Activated T-cell treated with anti-CD3 and anti-CD28 coated beads, Interleukin-2, amount 50 U/mL, for 24 hours (primary cell): ENCODE results near the gene TSPAN2.

Experiments
- DNase-seq: peaks from one replicate; pipeline ENCODE4 v3.0.0-alpha.2; 2020
- H3K27ac Mint-ChIP-seq: 2 replicates; pipeline ENCODE4 v1.8.0; 2020; ENCODE audit warnings: mild to moderate bottlenecking, mixed read lengths
- H3K27me3 Mint-ChIP-seq: 2 replicates; pipeline ENCODE4 v1.8.0; 2020; ENCODE audit warnings: mixed read lengths
- H3K36me3 Mint-ChIP-seq: 2 replicates; pipeline ENCODE4 v1.8.0; 2020; ENCODE audit warnings: low read depth, mixed read lengths
- H3K4me1 Mint-ChIP-seq: 2 replicates; pipeline ENCODE4 v1.8.0; 2020; ENCODE audit warnings: low read depth, mixed read lengths
- H3K4me3 Mint-ChIP-seq: 2 replicates; pipeline ENCODE4 v1.8.0; 2020; ENCODE audit warnings: mild to moderate bottlenecking, moderate library complexity, mixed read lengths
- H3K9me3 Mint-ChIP-seq: 2 replicates; pipeline ENCODE4 v1.8.0; 2020; ENCODE audit warnings: mixed read lengths

TSPAN2 gene

DNA sequence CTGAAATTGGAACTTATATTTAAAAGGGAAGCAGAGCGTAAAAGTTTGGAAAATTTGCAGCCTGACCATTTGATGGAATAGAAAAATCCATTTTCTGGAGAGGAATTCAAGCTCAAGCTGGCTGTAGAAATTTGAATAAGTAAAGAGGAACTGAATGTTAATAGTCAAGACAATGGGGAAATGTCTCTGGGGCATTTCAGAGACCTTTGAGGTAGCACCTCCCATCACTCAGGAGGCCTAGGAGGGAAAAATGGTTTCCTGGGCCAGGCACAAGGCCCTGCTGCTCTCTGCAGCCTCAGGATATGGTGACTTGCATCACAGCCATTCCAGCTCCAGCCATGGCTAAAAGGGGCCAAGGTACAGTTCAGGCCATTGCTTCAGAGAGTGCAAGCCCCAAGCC lies 77.3 kb downstream of the TSPAN2 start:
- H3K9me3 Mint-ChIP-seq = no peaks in the 10 kb centered on the region
- H3K27me3 Mint-ChIP-seq = no peaks in the 10 kb centered on the region
- DNase-seq = no peak
- H3K36me3 Mint-ChIP-seq = no peaks in the 10 kb centered on the region
- no peak overlapping the region for H3K4me3 Mint-ChIP-seq
- no peak overlapping the region for H3K27ac Mint-ChIP-seq
- H3K4me1 Mint-ChIP-seq = no peaks in the 10 kb centered on the region

DNA sequence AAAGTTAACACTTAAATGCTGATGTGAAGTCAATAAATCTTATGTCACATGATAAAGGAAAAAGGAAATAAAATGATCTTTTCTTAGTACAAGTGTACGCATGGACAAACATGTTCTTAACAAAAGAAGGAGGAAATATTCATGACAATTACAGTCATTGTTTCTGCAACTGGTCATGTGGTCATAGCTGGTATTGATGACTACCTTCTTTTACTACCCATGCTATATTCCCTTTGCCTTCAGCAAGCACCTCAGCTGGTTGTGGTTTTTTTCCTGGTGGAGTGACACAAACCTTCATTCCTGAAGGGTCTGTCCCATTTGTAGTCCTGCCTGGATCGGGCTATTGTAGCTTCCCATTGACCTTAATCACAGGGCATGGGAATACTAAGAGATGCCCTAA lies 83.1 kb downstream of the TSPAN2 start:
- H3K27me3 Mint-ChIP-seq = peaks cover 17% of the 10 kb centered on the region
- DNase-seq = no peak
- no peaks in the 10 kb centered on the region for H3K9me3 Mint-ChIP-seq
- no peak overlapping the region for H3K27ac Mint-ChIP-seq
- H3K36me3 Mint-ChIP-seq = no peaks in the 10 kb centered on the region
- no peaks in the 10 kb centered on the region for H3K4me1 Mint-ChIP-seq
- H3K4me3 Mint-ChIP-seq = no peak overlapping the region
